Astrocyte (in vitro differentiated cells and primary cell): ENCODE data around the gene OR52K2.
"Not testable (repeated sequence)": the region's sequence is repeated elsewhere in the genome, so short reads cannot be mapped to it uniquely, and the experiment has no call there.

Source experiments
- EZH2 ChIP-seq: IDR thresholded peaks from 2 replicates; pipeline ENCODE4 v1.6.1; 2012; ENCODE audit warnings: mild to moderate bottlenecking, low read length, inconsistent platforms; ENCODE audit not compliant: insufficient read depth
- TF ChIP-seq, protein P1 (sequence below): IDR thresholded peaks from 2 replicates; pipeline ENCODE4 v1.5.1; 2011; ENCODE audit warnings: low read depth, mild to moderate bottlenecking, inconsistent platforms, low read length, moderate library complexity; ENCODE audit not compliant: insufficient read depth

DNA sequence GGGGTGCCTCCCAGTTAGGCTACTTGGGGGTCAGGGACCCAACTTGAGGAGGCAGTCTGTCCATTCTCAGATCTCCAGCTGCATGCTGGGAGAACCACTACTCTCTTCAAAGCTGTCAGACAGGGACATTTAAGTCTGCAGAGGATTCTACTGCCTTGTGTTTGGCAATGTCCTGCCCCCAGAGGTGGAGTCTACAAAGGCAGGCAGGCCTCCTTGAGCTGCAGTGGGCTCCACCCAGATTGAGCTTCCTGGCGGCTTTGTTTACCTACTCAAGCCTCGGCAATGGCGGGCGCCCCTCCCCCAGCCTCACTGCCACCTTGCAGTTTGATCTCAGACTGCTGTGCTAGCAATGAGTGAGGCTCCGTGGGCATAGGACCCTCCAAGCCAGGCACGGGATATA lies 42.9 kb upstream of the OR52K2 start:
- TF ChIP-seq, protein P1, sequence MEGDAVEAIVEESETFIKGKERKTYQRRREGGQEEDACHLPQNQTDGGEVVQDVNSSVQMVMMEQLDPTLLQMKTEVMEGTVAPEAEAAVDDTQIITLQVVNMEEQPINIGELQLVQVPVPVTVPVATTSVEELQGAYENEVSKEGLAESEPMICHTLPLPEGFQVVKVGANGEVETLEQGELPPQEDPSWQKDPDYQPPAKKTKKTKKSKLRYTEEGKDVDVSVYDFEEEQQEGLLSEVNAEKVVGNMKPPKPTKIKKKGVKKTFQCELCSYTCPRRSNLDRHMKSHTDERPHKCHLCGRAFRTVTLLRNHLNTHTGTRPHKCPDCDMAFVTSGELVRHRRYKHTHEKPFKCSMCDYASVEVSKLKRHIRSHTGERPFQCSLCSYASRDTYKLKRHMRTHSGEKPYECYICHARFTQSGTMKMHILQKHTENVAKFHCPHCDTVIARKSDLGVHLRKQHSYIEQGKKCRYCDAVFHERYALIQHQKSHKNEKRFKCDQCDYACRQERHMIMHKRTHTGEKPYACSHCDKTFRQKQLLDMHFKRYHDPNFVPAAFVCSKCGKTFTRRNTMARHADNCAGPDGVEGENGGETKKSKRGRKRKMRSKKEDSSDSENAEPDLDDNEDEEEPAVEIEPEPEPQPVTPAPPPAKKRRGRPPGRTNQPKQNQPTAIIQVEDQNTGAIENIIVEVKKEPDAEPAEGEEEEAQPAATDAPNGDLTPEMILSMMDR: not testable (repeated sequence)
- not testable (repeated sequence) for TF ChIP-seq EZH2
